ENCODE data around the gene ATP5F1D. TPM values are rescaled to one million over a fixed set of nuclear protein-coding genes. Genes with fewer than 3 reads are reported as not detected.

Gene ATP5F1D
- total RNA-seq, 1 donor from 2014 or later: 7.1 TPM

- peaks cover 59% of the 10 kb centered on the region for H3K4me1 ChIP-seq
- no peak overlapping the region for H3K4me3 ChIP-seq
- H3K4me1 Mint-ChIP-seq: peaks cover 62% of the 10 kb centered on the region
- TF ChIP-seq CTCF (IDR thresholded peaks at IDR 0.05) (no peak), EZH2 (IDR thresholded peaks at IDR 0.05) (no peak), EZH2phosphoT487 (IDR thresholded peaks at IDR 0.05) (no peak)
- H3K27ac ChIP-seq: peak overlapping the region; percentile 13
- H3K9me3 Mint-ChIP-seq: no peaks in the 10 kb centered on the region
- H3K27ac Mint-ChIP-seq: no peak overlapping the region
- H3F3A ChIP-seq (ENCODE audit: low read depth): peaks cover 82% of the 10 kb centered on the region
- H3K27me3 ChIP-seq: peaks cover 14% of the 10 kb centered on the region
- no peak overlapping the region for H3K9ac ChIP-seq
- peaks cover 66% of the 10 kb centered on the region for H4K20me1 ChIP-seq (ENCODE audit: low read depth)
- H3K36me3 Mint-ChIP-seq: peaks cover 28% of the 10 kb centered on the region
- no peaks in the 10 kb centered on the region for H3K9me3 ChIP-seq (ENCODE audit: low read depth)
- H2AFZ ChIP-seq (replicated peaks): no peak overlapping the region
- peaks cover 5% of the 10 kb centered on the region for H3K36me3 ChIP-seq
- no peak for DNase-seq (ENCODE audit: low spot score)
- peaks cover 30% of the 10 kb centered on the region for H3K27me3 Mint-ChIP-seq (ENCODE audit: insufficient read depth, low read depth)
- peak overlapping the region; percentile 90 for H3K4me3 Mint-ChIP-seq
- H3K4me2 ChIP-seq: peak overlapping the region; percentile 99
- H3K79me2 ChIP-seq (ENCODE audit: low read depth): peaks cover 55% of the 10 kb centered on the region
These were observed 30.2 kb downstream of the ATP5F1D start for GRCh38 chr19:1271528-1272422.

GRCh38 chr19:1272423-1273262 lies 31.1 kb downstream of the ATP5F1D start:
- DNase-seq (ENCODE audit: low spot score): no peak
- peaks cover 68% of the 10 kb centered on the region for H4K20me1 ChIP-seq (ENCODE audit: low read depth)
- H3F3A ChIP-seq (ENCODE audit: low read depth): peaks cover 87% of the 10 kb centered on the region
- no peaks in the 10 kb centered on the region for H3K9me3 ChIP-seq (ENCODE audit: low read depth)
- H3K27ac ChIP-seq: peak overlapping the region; percentile 98
- peaks cover 7% of the 10 kb centered on the region for H3K27me3 ChIP-seq
- peaks cover 27% of the 10 kb centered on the region for H3K27me3 Mint-ChIP-seq (ENCODE audit: insufficient read depth, low read depth)
- H3K4me2 ChIP-seq: no peak overlapping the region
- H3K9ac ChIP-seq: peak overlapping the region; percentile 8
- no peaks in the 10 kb centered on the region for H3K9me3 Mint-ChIP-seq
- H3K79me2 ChIP-seq (ENCODE audit: low read depth): peaks cover 60% of the 10 kb centered on the region
- peaks cover 5% of the 10 kb centered on the region for H3K36me3 ChIP-seq
- no peak overlapping the region for H2AFZ ChIP-seq (replicated peaks)
- no peak overlapping the region for H3K27ac Mint-ChIP-seq
- H3K4me3 ChIP-seq: no peak overlapping the region
- TF ChIP-seq EZH2 (IDR thresholded peaks at IDR 0.05) (no peak), EZH2phosphoT487 (IDR thresholded peaks at IDR 0.05) (no peak), CTCF (IDR thresholded peaks at IDR 0.05) (no peak)
- H3K36me3 Mint-ChIP-seq: peaks cover 30% of the 10 kb centered on the region
- peaks cover 58% of the 10 kb centered on the region for H3K4me1 Mint-ChIP-seq
- H3K4me3 Mint-ChIP-seq: peak overlapping the region; percentile 65
- H3K4me1 ChIP-seq: peaks cover 53% of the 10 kb centered on the region

GRCh38 chr19:1273263-1274041 lies 31.9 kb downstream of the ATP5F1D start:
- H3K4me1 ChIP-seq: peaks cover 45% of the 10 kb centered on the region
- peak overlapping the region; percentile 98 for H3K27ac ChIP-seq
- no peaks in the 10 kb centered on the region for H3K9me3 Mint-ChIP-seq
- H3K4me1 Mint-ChIP-seq: peaks cover 50% of the 10 kb centered on the region
- peaks cover 30% of the 10 kb centered on the region for H3K36me3 Mint-ChIP-seq
- H3K4me3 Mint-ChIP-seq: peak overlapping the region; percentile 71
- H2AFZ ChIP-seq (replicated peaks): no peak overlapping the region
- H3K9me3 ChIP-seq (ENCODE audit: low read depth): no peaks in the 10 kb centered on the region
- H3K36me3 ChIP-seq: peaks cover 5% of the 10 kb centered on the region
- H3K27ac Mint-ChIP-seq: no peak overlapping the region
- H3K27me3 Mint-ChIP-seq (ENCODE audit: insufficient read depth, low read depth): peaks cover 26% of the 10 kb centered on the region
- H4K20me1 ChIP-seq (ENCODE audit: low read depth): peaks cover 67% of the 10 kb centered on the region
- H3K79me2 ChIP-seq (ENCODE audit: low read depth): peaks cover 60% of the 10 kb centered on the region
- H3K9ac ChIP-seq: no peak overlapping the region
- no peak overlapping the region for H3K4me3 ChIP-seq
- H3K27me3 ChIP-seq: no peaks in the 10 kb centered on the region
- peak overlapping the region; percentile 20 for H3K4me2 ChIP-seq
- TF ChIP-seq EZH2phosphoT487 (IDR thresholded peaks at IDR 0.05): no peak
- no peak for TF ChIP-seq EZH2 (IDR thresholded peaks at IDR 0.05)
- no peak for TF ChIP-seq CTCF (IDR thresholded peaks at IDR 0.05)
- no peak for DNase-seq (ENCODE audit: low spot score)
- H3F3A ChIP-seq (ENCODE audit: low read depth): peaks cover 80% of the 10 kb centered on the region

Measured in neural progenitor cell (in vitro differentiated cells).